ENCODE measurements around the gene AK5. TPM values are rescaled to one million over a fixed set of nuclear protein-coding genes. Genes with fewer than 3 reads are reported as not detected.

The AK5 gene
- total RNA-seq, 4 donors from 2014 or later, result 1.1 to 2.1 (median 1.2) TPM; not detected in 1

GRCh38 chr1:77373702-77374101 is 91.9 kb downstream of the AK5 start:
- Histone ChIP-seq H3K4me3 (no peak overlapping the region), H3K27ac (no peak overlapping the region), H3K27me3 (no peaks in the 10 kb centered on the region), H3K9me3 (no peaks in the 10 kb centered on the region), H3K36me3 (no peaks in the 10 kb centered on the region), H3K4me1 (no peaks in the 10 kb centered on the region)
- 87% methylated on average over 3 of the region's 3 CpGs for WGBS
- TF ChIP-seq POLR2AphosphoS5 (IDR thresholded peaks at IDR 0.05) (no peak), EP300 (IDR thresholded peaks at IDR 0.05) (no peak), CTCF (IDR thresholded peaks at IDR 0.05) (no peak), POLR2A (IDR thresholded peaks at IDR 0.05) (no peak)
- DNase-seq (ENCODE audit: low spot score in 2 of 2), result no peak

GRCh38 chr1:77375541-77375940 is 93.7 kb downstream of the AK5 start:
- H3K27me3 ChIP-seq, result no peaks in the 10 kb centered on the region
- H3K36me3 ChIP-seq, result no peaks in the 10 kb centered on the region
- no peak overlapping the region for H3K4me3 ChIP-seq
- no peak for TF ChIP-seq EP300 (IDR thresholded peaks at IDR 0.05)
- TF ChIP-seq CTCF (IDR thresholded peaks at IDR 0.05), result no peak
- TF ChIP-seq POLR2AphosphoS5 (IDR thresholded peaks at IDR 0.05), result no peak
- TF ChIP-seq POLR2A (IDR thresholded peaks at IDR 0.05), result no peak
- WGBS, result 48% methylated on average over 2 of the region's 2 CpGs
- no peak for DNase-seq (ENCODE audit: low spot score in 2 of 2)
- no peaks in the 10 kb centered on the region for H3K4me1 ChIP-seq
- H3K27ac ChIP-seq, result no peak overlapping the region
- H3K9me3 ChIP-seq, result no peaks in the 10 kb centered on the region

GRCh38 chr1:77375990-77376389 is 94.2 kb downstream of the AK5 start:
- Histone ChIP-seq H3K9me3 (no peaks in the 10 kb centered on the region), H3K27me3 (no peaks in the 10 kb centered on the region), H3K4me1 (no peaks in the 10 kb centered on the region), H3K36me3 (no peaks in the 10 kb centered on the region), H3K4me3 (no peak overlapping the region), H3K27ac (no peak overlapping the region)
- no peak for DNase-seq (ENCODE audit: low spot score in 2 of 2)
- TF ChIP-seq CTCF (IDR thresholded peaks at IDR 0.05) (no peak), POLR2AphosphoS5 (IDR thresholded peaks at IDR 0.05) (no peak), EP300 (IDR thresholded peaks at IDR 0.05) (no peak), POLR2A (IDR thresholded peaks at IDR 0.05) (no peak)
- 62% methylated on average over 4 of the region's 4 CpGs for WGBS

DNA sequence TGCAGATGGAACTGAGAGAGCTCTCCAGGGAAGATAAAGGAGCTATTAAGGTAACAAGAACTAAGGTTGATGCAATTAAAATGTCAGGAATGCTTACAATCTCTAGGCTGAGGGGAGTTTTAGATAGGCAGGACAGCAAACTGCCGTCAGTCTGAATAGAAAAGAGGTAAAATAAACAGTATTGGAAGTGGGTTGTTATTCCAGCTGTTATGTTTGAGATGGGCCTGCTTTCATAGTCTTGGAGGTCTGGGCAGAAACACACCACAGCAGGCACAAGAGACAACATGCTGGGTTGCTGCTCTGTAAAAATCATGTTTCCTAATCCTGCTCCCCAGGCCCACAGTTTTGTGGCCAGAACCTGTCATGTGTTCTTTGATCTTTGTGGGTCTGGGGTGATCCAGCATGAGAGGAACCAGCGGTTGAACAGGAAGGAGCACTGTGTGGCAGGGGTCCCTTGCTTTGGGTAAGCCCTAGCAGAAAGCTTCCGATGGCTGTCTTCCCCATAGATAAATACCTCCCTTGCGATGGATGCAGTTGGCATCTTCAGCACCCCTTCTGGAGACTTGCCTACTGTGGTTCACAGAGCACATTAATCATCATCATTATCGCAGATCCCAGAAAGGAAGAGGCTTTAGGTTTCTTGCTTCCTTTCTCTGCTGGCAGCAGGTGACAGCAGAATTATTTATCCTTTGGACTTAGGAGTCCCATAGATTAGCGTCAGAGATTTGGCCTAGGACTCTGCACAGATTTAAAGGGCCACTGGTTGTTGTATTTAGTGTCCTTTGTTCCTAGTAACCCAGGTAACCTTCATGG is 97.1 kb downstream of the AK5 start:
- WGBS, result 48% methylated on average over 6 of the region's 6 CpGs

More for the DNA sequence above, 97.1 kb downstream of the AK5 start:
- Histone ChIP-seq H3K36me3 (no peaks in the 10 kb centered on the region), H3K27me3 (no peaks in the 10 kb centered on the region), H3K4me1 (no peaks in the 10 kb centered on the region), H3K4me3 (no peak overlapping the region), H3K9me3 (no peaks in the 10 kb centered on the region), H3K27ac (no peak overlapping the region)
- no peak for DNase-seq (ENCODE audit: low spot score in 2 of 2)
- no peak for TF ChIP-seq POLR2AphosphoS5 (IDR thresholded peaks at IDR 0.05)
- TF ChIP-seq CTCF (IDR thresholded peaks at IDR 0.05), result no peak
- TF ChIP-seq POLR2A (IDR thresholded peaks at IDR 0.05), result no peak
- no peak for TF ChIP-seq EP300 (IDR thresholded peaks at IDR 0.05)

Data from suprapubic skin (tissue), 4 donors.